ENCODE measurements around the gene MOK.

MOK gene

GRCh38 chr14:102222009-102222575 is 82.9 kb downstream of the MOK start:
- DNase-seq (ENCODE audit: low read depth), result no peak
- TF ChIP-seq MYC (IDR thresholded peaks at IDR 0.05; ENCODE audit: low read depth, low read length), result no peak
- TF ChIP-seq CTCF (IDR thresholded peaks at IDR 0.05; ENCODE audit: low read depth, low read length), result no peak
- TF ChIP-seq POLR2A (IDR thresholded peaks at IDR 0.05; ENCODE audit: extremely low read depth, insufficient read length), result no peak
- TF ChIP-seq MAX (IDR thresholded peaks at IDR 0.05; ENCODE audit: low read depth, low read length), result no peak

GRCh38 chr14:102221026-102221425 is 83.9 kb downstream of the MOK start:
- H3K4me3 ChIP-seq (ENCODE audit: low read depth, low read length), result no peak overlapping the region
- DNase-seq (ENCODE audit: low read depth), result peak; percentile 42
- TF ChIP-seq MAX (IDR thresholded peaks at IDR 0.05; ENCODE audit: low read depth, low read length) (no peak), CTCF (IDR thresholded peaks at IDR 0.05; ENCODE audit: low read depth, low read length) (no peak), MYC (IDR thresholded peaks at IDR 0.05; ENCODE audit: low read depth, low read length) (no peak), POLR2A (IDR thresholded peaks at IDR 0.05; ENCODE audit: extremely low read depth, insufficient read length) (no peak)

More at GRCh38 chr14:102222009-102222575, 82.9 kb downstream of the MOK start:
- no peak overlapping the region for H3K4me3 ChIP-seq (ENCODE audit: low read depth, low read length)

- no peak overlapping the region for H3K4me3 ChIP-seq (ENCODE audit: low read depth, low read length)
- TF ChIP-seq MAX (IDR thresholded peaks at IDR 0.05; ENCODE audit: low read depth, low read length) (no peak), MYC (IDR thresholded peaks at IDR 0.05; ENCODE audit: low read depth, low read length) (no peak)
- DNase-seq (ENCODE audit: low read depth), result no peak
Observed at GRCh38 chr14:102220031-102220430, 84.9 kb downstream of the MOK start.

GRCh38 chr14:102219316-102219715 is 85.6 kb downstream of the MOK start:
- no peak for DNase-seq (ENCODE audit: low read depth)
- H3K4me3 ChIP-seq (ENCODE audit: low read depth, low read length), result no peak overlapping the region
- TF ChIP-seq CTCF (IDR thresholded peaks at IDR 0.05; ENCODE audit: low read depth, low read length) (no peak), POLR2A (IDR thresholded peaks at IDR 0.05; ENCODE audit: extremely low read depth, insufficient read length) (no peak), MYC (IDR thresholded peaks at IDR 0.05; ENCODE audit: low read depth, low read length) (no peak)

- DNase-seq (ENCODE audit: low read depth), result no peak
Observed at GRCh38 chr14:102218688-102219087, 86.3 kb downstream of the MOK start.

More at GRCh38 chr14:102218688-102219087, 86.3 kb downstream of the MOK start:
- TF ChIP-seq POLR2A (IDR thresholded peaks at IDR 0.05; ENCODE audit: extremely low read depth, insufficient read length) (no peak), MYC (IDR thresholded peaks at IDR 0.05; ENCODE audit: low read depth, low read length) (no peak), MAX (IDR thresholded peaks at IDR 0.05; ENCODE audit: low read depth, low read length) (no peak), CTCF (IDR thresholded peaks at IDR 0.05; ENCODE audit: low read depth, low read length) (no peak)
- no peak overlapping the region for H3K4me3 ChIP-seq (ENCODE audit: low read depth, low read length)

Data from NB4 (cell line).